ENCODE measurements around the gene DNAJC22. TPM values are rescaled to one million over a fixed set of nuclear protein-coding genes. Genes with fewer than 3 reads are reported as not detected.

The DNAJC22 gene
- polyA plus RNA-seq, 3 donors, result not detected

DNA sequence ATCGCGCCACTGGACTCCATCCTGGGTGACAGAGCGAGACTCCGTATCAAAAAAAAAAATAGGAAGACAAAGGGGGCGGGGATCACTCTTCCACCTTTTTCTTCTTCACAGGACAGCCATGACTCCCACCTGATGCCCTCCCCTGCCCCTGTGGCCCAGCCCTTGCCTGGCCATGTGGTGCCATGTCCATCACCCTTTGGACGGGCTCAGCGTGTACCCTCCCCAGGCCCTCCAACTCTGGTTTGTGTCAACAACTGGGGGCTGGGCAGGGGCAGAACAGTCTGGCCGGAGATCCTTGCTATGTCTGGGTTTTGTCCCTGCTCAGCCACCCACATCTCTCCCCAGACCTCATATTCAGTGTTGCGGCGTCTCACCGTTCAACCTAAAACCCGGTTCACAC is 17.9 kb upstream of the DNAJC22 start:
- 96% methylated on average over 5 of the region's 12 CpGs for WGBS (ENCODE audit: insufficient coverage)
- H3K4me1 ChIP-seq (ENCODE audit: control insufficient read depth in 1 of 2, insufficient read depth in 2 of 2, low read length in 2 of 2), result peaks cover 5 to 10% of the 10 kb centered on the region in 2 donors
- peaks cover 53 to 79% of the 10 kb centered on the region in 2 donors for H3K36me3 Mint-ChIP-seq
- peaks cover 0 to 5% (median 2%) of the 10 kb centered on the region in 7 donors for H3K9me3 Mint-ChIP-seq
- no peaks in the 10 kb centered on the region for H3K9me3 ChIP-seq (replicated peaks in 1 of 2; ENCODE audit: control insufficient read depth in 1 of 2, insufficient read depth in 1 of 2, low read length in 2 of 2)
- peak overlapping the region in 1 of 7 donors; percentile 66 for H3K27ac Mint-ChIP-seq
- no peak for DNase-seq
- peaks cover 11% of the 10 kb centered on the region for H3K79me2 ChIP-seq (ENCODE audit: insufficient read depth, low read length)
- peak overlapping the region in 1 of 2 donors; percentile 48 for H3K4me3 Mint-ChIP-seq
- peaks cover 24 to 32% (median 26%) of the 10 kb centered on the region in 3 donors for H3K27me3 Mint-ChIP-seq (ENCODE audit: low read depth in 3 of 3)
- peaks cover 20% of the 10 kb centered on the region for H3K4me1 Mint-ChIP-seq
- TF ChIP-seq, protein P1, sequence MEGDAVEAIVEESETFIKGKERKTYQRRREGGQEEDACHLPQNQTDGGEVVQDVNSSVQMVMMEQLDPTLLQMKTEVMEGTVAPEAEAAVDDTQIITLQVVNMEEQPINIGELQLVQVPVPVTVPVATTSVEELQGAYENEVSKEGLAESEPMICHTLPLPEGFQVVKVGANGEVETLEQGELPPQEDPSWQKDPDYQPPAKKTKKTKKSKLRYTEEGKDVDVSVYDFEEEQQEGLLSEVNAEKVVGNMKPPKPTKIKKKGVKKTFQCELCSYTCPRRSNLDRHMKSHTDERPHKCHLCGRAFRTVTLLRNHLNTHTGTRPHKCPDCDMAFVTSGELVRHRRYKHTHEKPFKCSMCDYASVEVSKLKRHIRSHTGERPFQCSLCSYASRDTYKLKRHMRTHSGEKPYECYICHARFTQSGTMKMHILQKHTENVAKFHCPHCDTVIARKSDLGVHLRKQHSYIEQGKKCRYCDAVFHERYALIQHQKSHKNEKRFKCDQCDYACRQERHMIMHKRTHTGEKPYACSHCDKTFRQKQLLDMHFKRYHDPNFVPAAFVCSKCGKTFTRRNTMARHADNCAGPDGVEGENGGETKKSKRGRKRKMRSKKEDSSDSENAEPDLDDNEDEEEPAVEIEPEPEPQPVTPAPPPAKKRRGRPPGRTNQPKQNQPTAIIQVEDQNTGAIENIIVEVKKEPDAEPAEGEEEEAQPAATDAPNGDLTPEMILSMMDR (IDR thresholded peaks at IDR 0.05), result no peak
- no peak overlapping the region for H3K9ac ChIP-seq (ENCODE audit: insufficient read depth, low read length, poor library complexity, severe bottlenecking)
- H3K27me3 ChIP-seq (ENCODE audit: control insufficient read depth in 2 of 2, insufficient read depth in 2 of 2, low read length in 2 of 2), result peaks cover 14 to 20% of the 10 kb centered on the region in 2 donors
- no peaks in the 10 kb centered on the region for H4K20me1 ChIP-seq (ENCODE audit: insufficient read depth, low read length)
- H3K36me3 ChIP-seq (replicated peaks in 1 of 2; ENCODE audit: control insufficient read depth in 1 of 2, insufficient read depth in 2 of 2, low read length in 2 of 2), result peaks cover 22 to 59% of the 10 kb centered on the region in 2 donors
- H2AFZ ChIP-seq (ENCODE audit: insufficient read depth, low read depth, low read length, poor library complexity, severe bottlenecking), result no peak overlapping the region
- H3K4me3 ChIP-seq (replicated peaks in 1 of 3; ENCODE audit: low read depth in 2 of 3, low read length in 3 of 3), result no peak overlapping the region
- intact Hi-C loops (cut with micrococcal nuclease), result no loop called here
- no peak overlapping the region for H3K4me2 ChIP-seq (replicated peaks; ENCODE audit: extremely low read depth, low read length, poor library complexity, severe bottlenecking)
- no peak overlapping the region for H3K27ac ChIP-seq (ENCODE audit: low read depth in 1 of 2, low read length in 2 of 2)

DNA sequence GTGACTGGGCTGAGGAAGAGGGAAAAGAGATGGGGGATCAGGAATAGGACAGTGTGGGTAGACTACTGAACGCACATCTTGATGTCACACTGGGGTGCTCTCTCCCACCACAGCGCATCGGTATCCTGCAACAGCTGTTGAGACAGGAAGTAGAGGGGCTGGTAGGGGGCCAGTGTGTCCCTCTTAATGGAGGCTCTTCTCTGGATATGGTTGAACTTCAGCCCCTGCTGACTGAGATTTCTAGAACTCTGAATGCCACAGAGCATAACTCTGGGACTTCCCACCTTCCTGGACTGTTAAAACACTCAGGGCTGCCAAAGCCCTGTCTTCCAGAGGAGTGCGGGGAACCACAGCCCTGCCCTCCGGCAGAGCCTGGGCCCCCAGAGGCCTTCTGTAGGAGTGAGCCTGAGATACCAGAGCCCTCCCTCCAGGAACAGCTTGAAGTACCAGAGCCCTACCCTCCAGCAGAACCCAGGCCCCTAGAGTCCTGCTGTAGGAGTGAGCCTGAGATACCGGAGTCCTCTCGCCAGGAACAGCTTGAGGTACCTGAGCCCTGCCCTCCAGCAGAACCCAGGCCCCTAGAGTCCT is 16.6 kb upstream of the DNAJC22 start:
- no peak overlapping the region for H3K4me2 ChIP-seq (replicated peaks; ENCODE audit: extremely low read depth, low read length, poor library complexity, severe bottlenecking)
- no peak overlapping the region for H3K27ac ChIP-seq (ENCODE audit: low read depth in 1 of 2, low read length in 2 of 2)
- H3K27me3 ChIP-seq (ENCODE audit: control insufficient read depth in 2 of 2, insufficient read depth in 2 of 2, low read length in 2 of 2), result peaks cover 27 to 33% of the 10 kb centered on the region in 2 donors
- no peak overlapping the region for H3K9ac ChIP-seq (ENCODE audit: insufficient read depth, low read length, poor library complexity, severe bottlenecking)
- H3K9me3 Mint-ChIP-seq, result peaks cover 0 to 10% (median 5%) of the 10 kb centered on the region in 7 donors
- 87% methylated on average over 2 of the region's 7 CpGs for WGBS (ENCODE audit: insufficient coverage)
- H3K4me1 Mint-ChIP-seq, result peaks cover 19% of the 10 kb centered on the region
- H3K27me3 Mint-ChIP-seq (ENCODE audit: low read depth in 3 of 3), result peaks cover 36 to 45% (median 38%) of the 10 kb centered on the region in 3 donors
- peaks cover 55 to 73% of the 10 kb centered on the region in 2 donors for H3K36me3 Mint-ChIP-seq
- no peaks in the 10 kb centered on the region for H3K79me2 ChIP-seq (ENCODE audit: insufficient read depth, low read length)
- H4K20me1 ChIP-seq (ENCODE audit: insufficient read depth, low read length), result no peaks in the 10 kb centered on the region
- no peak overlapping the region for H3K27ac Mint-ChIP-seq
- H3K9me3 ChIP-seq (replicated peaks in 1 of 2; ENCODE audit: control insufficient read depth in 1 of 2, insufficient read depth in 1 of 2, low read length in 2 of 2), result peaks cover 0 to 6% of the 10 kb centered on the region in 2 donors
- TF ChIP-seq, protein P1 (IDR thresholded peaks at IDR 0.05), result no peak
- no peak overlapping the region for H2AFZ ChIP-seq (ENCODE audit: insufficient read depth, low read depth, low read length, poor library complexity, severe bottlenecking)
- H3K36me3 ChIP-seq (replicated peaks in 1 of 2; ENCODE audit: control insufficient read depth in 1 of 2, insufficient read depth in 2 of 2, low read length in 2 of 2), result peaks cover 22 to 59% of the 10 kb centered on the region in 2 donors
- H3K4me1 ChIP-seq (ENCODE audit: control insufficient read depth in 1 of 2, insufficient read depth in 2 of 2, low read length in 2 of 2), result peaks cover 2 to 6% of the 10 kb centered on the region in 2 donors
- H3K4me3 ChIP-seq (replicated peaks in 1 of 3; ENCODE audit: low read depth in 2 of 3, low read length in 3 of 3), result no peak overlapping the region
- intact Hi-C loops (cut with micrococcal nuclease), result no loop called here
- DNase-seq, result no peak
- no peak overlapping the region for H3K4me3 Mint-ChIP-seq

Data from CD14-positive monocyte (primary cell).